Osteoblast (primary cell): ENCODE results near the gene NADSYN1. TPM values are rescaled to one million over a fixed set of nuclear protein-coding genes. Genes with fewer than 3 reads are reported as not detected.

Experiments
- DNase-seq: peaks from one replicate; pipeline ENCODE4 v3.0.0; 2011; ENCODE audit warnings: low spot score, mixed read lengths; ENCODE audit not compliant: insufficient read length; ENCODE audit errors: missing footprints
- H2AFZ ChIP-seq: 2 replicates; pipeline ENCODE4 v1.6.0; 2011; ENCODE audit warnings: mild to moderate bottlenecking, low read length
- H3K27ac ChIP-seq: 2 replicates; pipeline ENCODE4 v1.5.1; 2011; ENCODE audit warnings: mild to moderate bottlenecking, low read depth, low read length, moderate library complexity
- H3K27me3 ChIP-seq: 2 replicates; pipeline ENCODE4 v1.6.0; 2012; ENCODE audit warnings: mild to moderate bottlenecking, control low read depth, inconsistent platforms, low read length, moderate library complexity; ENCODE audit not compliant: insufficient read depth
- H3K36me3 ChIP-seq: 2 replicates; pipeline ENCODE4 v1.5.1; 2011; ENCODE audit warnings: mild to moderate bottlenecking, low read length, control low read depth, moderate library complexity; ENCODE audit not compliant: insufficient read depth
- H3K4me1 ChIP-seq: 2 replicates; pipeline ENCODE4 v1.5.1; 2011; ENCODE audit warnings: mild to moderate bottlenecking, low read length, control low read depth, moderate library complexity; ENCODE audit not compliant: insufficient read depth
- H3K4me2 ChIP-seq: 2 replicates; pipeline ENCODE4 v1.6.0; 2011; ENCODE audit warnings: mild to moderate bottlenecking, low read length; ENCODE audit not compliant: insufficient read depth
- H3K4me3 ChIP-seq: fragments of 200-600 bp; sonication (generic); 3 replicates; pipeline ENCODE4 v1.5.1; 2012; ENCODE audit warnings: mild to moderate bottlenecking, low read length, inconsistent platforms; ENCODE audit not compliant: insufficient read depth
- H3K79me2 ChIP-seq: 2 replicates; pipeline ENCODE4 v1.6.0; 2012; ENCODE audit warnings: mild to moderate bottlenecking, low read length, control low read depth, inconsistent platforms; ENCODE audit not compliant: insufficient read depth
- H3K9me3 ChIP-seq: 2 replicates; pipeline ENCODE4 v1.5.1; 2011; ENCODE audit warnings: low read depth, low read length, control low read depth
- H4K20me1 ChIP-seq: 2 replicates; pipeline ENCODE4 v1.6.0; 2012; ENCODE audit warnings: mild to moderate bottlenecking, low read length, control low read depth; ENCODE audit not compliant: insufficient read depth
- CTCF ChIP-seq: IDR thresholded peaks from 2 replicates; pipeline ENCODE4 v1.5.1; 2011; ENCODE audit warnings: mild to moderate bottlenecking, low read depth, low read length, moderate library complexity; ENCODE audit errors: extremely low read depth
- total RNA-seq: library from RNA; depleted of rRNA; stranded (reverse); fragments of >200 nt; gene quantifications from 2 replicates; pipeline ENCODE4 v1.2.3, GENCODE V29; 2012

Gene NADSYN1
- total RNA-seq, 1 donor, result 81.1 TPM

- Histone ChIP-seq H3K4me3 (no peak overlapping the region), H3K27me3 (no peaks in the 10 kb centered on the region), H3K9me3 (no peaks in the 10 kb centered on the region), H3K27ac (no peak overlapping the region), H2AFZ (no peak overlapping the region), H3K36me3 (peaks cover 16% of the 10 kb centered on the region), H3K79me2 (no peaks in the 10 kb centered on the region), H3K4me1 (no peaks in the 10 kb centered on the region), H4K20me1 (no peaks in the 10 kb centered on the region), H3K4me2 (no peak overlapping the region)
- no peak for TF ChIP-seq CTCF
- DNase-seq, result no peak
Measured at GRCh38 chr11:71465054-71465453, 12.1 kb downstream of the NADSYN1 start.

- Histone ChIP-seq H3K4me3 (no peak overlapping the region), H3K79me2 (no peaks in the 10 kb centered on the region), H3K4me2 (no peak overlapping the region), H3K9me3 (no peaks in the 10 kb centered on the region), H3K27ac (no peak overlapping the region), H3K4me1 (no peaks in the 10 kb centered on the region), H3K36me3 (peaks cover 5% of the 10 kb centered on the region), H3K27me3 (no peaks in the 10 kb centered on the region), H4K20me1 (no peaks in the 10 kb centered on the region), H2AFZ (no peak overlapping the region)
- no peak for TF ChIP-seq CTCF
- DNase-seq, result no peak
Measured at GRCh38 chr11:71466358-71466757, 13.4 kb downstream of the NADSYN1 start.

GRCh38 chr11:71467164-71467563 is 14.2 kb downstream of the NADSYN1 start:
- no peak overlapping the region for H3K4me3 ChIP-seq
- H4K20me1 ChIP-seq, result no peaks in the 10 kb centered on the region
- H3K27ac ChIP-seq, result no peak overlapping the region
- no peaks in the 10 kb centered on the region for H3K27me3 ChIP-seq
- DNase-seq, result peak; percentile 55
- no peak overlapping the region for H3K4me2 ChIP-seq
- no peaks in the 10 kb centered on the region for H3K4me1 ChIP-seq
- H3K36me3 ChIP-seq, result peaks cover 9% of the 10 kb centered on the region
- no peak overlapping the region for H2AFZ ChIP-seq
- TF ChIP-seq CTCF, result no peak
- no peaks in the 10 kb centered on the region for H3K9me3 ChIP-seq
- no peaks in the 10 kb centered on the region for H3K79me2 ChIP-seq

GRCh38 chr11:71470946-71471345 is 17.9 kb downstream of the NADSYN1 start:
- H2AFZ ChIP-seq, result no peak overlapping the region
- no peaks in the 10 kb centered on the region for H4K20me1 ChIP-seq
- no peaks in the 10 kb centered on the region for H3K27me3 ChIP-seq
- no peak overlapping the region for H3K27ac ChIP-seq
- H3K4me2 ChIP-seq, result no peak overlapping the region
- no peak for TF ChIP-seq CTCF
- no peak for DNase-seq
- no peak overlapping the region for H3K4me3 ChIP-seq
- H3K36me3 ChIP-seq, result peaks cover 29% of the 10 kb centered on the region
- H3K4me1 ChIP-seq, result no peaks in the 10 kb centered on the region
- no peaks in the 10 kb centered on the region for H3K9me3 ChIP-seq
- H3K79me2 ChIP-seq, result no peaks in the 10 kb centered on the region
